Measurements from ENCODE around the gene ADAM10. TPM values are rescaled to one million over a fixed set of nuclear protein-coding genes. Genes with fewer than 3 reads are reported as not detected.

The ADAM10 gene
- total RNA-seq, 2 donors from 2014 or later: 191 to 211 TPM

- no peaks in the 10 kb centered on the region for H3K9me3 Mint-ChIP-seq
- no CpG with 5 or more reads among the region's 1 CpG for WGBS, 2 experiments (ENCODE audit: insufficient coverage in 1 of 2, insufficient read length in 1 of 2)
- no peak for TF ChIP-seq CTCF (conservative IDR thresholded peaks at IDR 0.05)
- Histone ChIP-seq H3K9ac (ENCODE audit: extremely low read depth, low read length, poor library complexity, severe bottlenecking) (no peak overlapping the region), H3K9me3 (ENCODE audit: control insufficient read depth, low read length) (no peaks in the 10 kb centered on the region), H3K4me3 (ENCODE audit: low read length) (no peak overlapping the region), H3K27ac (ENCODE audit: low read depth, low read length) (no peak overlapping the region), H3K4me1 (ENCODE audit: control insufficient read depth, insufficient read depth, low read length) (peaks cover 10% of the 10 kb centered on the region), H3K27me3 (ENCODE audit: control insufficient read depth, insufficient read depth, low read length, poor library complexity, severe bottlenecking) (no peaks in the 10 kb centered on the region), H3K36me3 (ENCODE audit: control insufficient read depth, insufficient read depth, low read length) (no peaks in the 10 kb centered on the region)
- no peak for DNase-seq
- H3K36me3 Mint-ChIP-seq (ENCODE audit: low read depth): no peaks in the 10 kb centered on the region
- peaks cover 49% of the 10 kb centered on the region for H3K4me1 Mint-ChIP-seq
- no peak overlapping the region for H3K27ac Mint-ChIP-seq
- H3K4me3 Mint-ChIP-seq: no peak overlapping the region
- no peaks in the 10 kb centered on the region for H3K27me3 Mint-ChIP-seq (ENCODE audit: insufficient read depth)
Observed at GRCh38 chr15:58738046-58738707, 11.3 kb downstream of the ADAM10 start.

GRCh38 chr15:58737298-58737697 is 12.2 kb downstream of the ADAM10 start:
- Histone ChIP-seq H3K27me3 (ENCODE audit: control insufficient read depth, insufficient read depth, low read length, poor library complexity, severe bottlenecking) (no peaks in the 10 kb centered on the region), H3K4me1 (ENCODE audit: control insufficient read depth, insufficient read depth, low read length) (peaks cover 10% of the 10 kb centered on the region), H3K9ac (ENCODE audit: extremely low read depth, low read length, poor library complexity, severe bottlenecking) (no peak overlapping the region), H3K9me3 (ENCODE audit: control insufficient read depth, low read length) (no peaks in the 10 kb centered on the region), H3K27ac (ENCODE audit: low read depth, low read length) (no peak overlapping the region), H3K36me3 (ENCODE audit: control insufficient read depth, insufficient read depth, low read length) (no peaks in the 10 kb centered on the region), H3K4me3 (ENCODE audit: low read length) (no peak overlapping the region)
- Mint-ChIP-seq H3K27me3 (ENCODE audit: insufficient read depth) (no peaks in the 10 kb centered on the region), H3K27ac (no peak overlapping the region), H3K4me1 (peaks cover 40% of the 10 kb centered on the region), H3K9me3 (peaks cover 4% of the 10 kb centered on the region), H3K4me3 (no peak overlapping the region), H3K36me3 (ENCODE audit: low read depth) (peaks cover 5% of the 10 kb centered on the region)
- no peak for TF ChIP-seq CTCF (conservative IDR thresholded peaks at IDR 0.05)
- DNase-seq: no peak
- 76 to 93% methylated on average over 2 to 3 of the region's 3 CpGs for WGBS, 2 experiments (ENCODE audit: insufficient coverage in 1 of 2, insufficient read length in 1 of 2)

GRCh38 chr15:58736018-58736643 is 13.4 kb downstream of the ADAM10 start:
- peak overlapping the region; percentile 33 for H3K27ac Mint-ChIP-seq
- Histone ChIP-seq H3K36me3 (ENCODE audit: control insufficient read depth, insufficient read depth, low read length) (peaks cover 8% of the 10 kb centered on the region), H3K4me3 (ENCODE audit: low read length) (no peak overlapping the region), H3K4me1 (ENCODE audit: control insufficient read depth, insufficient read depth, low read length) (peaks cover 10% of the 10 kb centered on the region), H3K27me3 (ENCODE audit: control insufficient read depth, insufficient read depth, low read length, poor library complexity, severe bottlenecking) (no peaks in the 10 kb centered on the region), H3K27ac (ENCODE audit: low read depth, low read length) (no peak overlapping the region), H3K9me3 (ENCODE audit: control insufficient read depth, low read length) (no peaks in the 10 kb centered on the region), H3K9ac (ENCODE audit: extremely low read depth, low read length, poor library complexity, severe bottlenecking) (no peak overlapping the region)
- peaks cover 38% of the 10 kb centered on the region for H3K4me1 Mint-ChIP-seq
- H3K27me3 Mint-ChIP-seq (ENCODE audit: insufficient read depth): no peaks in the 10 kb centered on the region
- TF ChIP-seq CTCF (conservative IDR thresholded peaks at IDR 0.05): no peak
- H3K4me3 Mint-ChIP-seq: no peak overlapping the region
- peaks cover 14% of the 10 kb centered on the region for H3K36me3 Mint-ChIP-seq (ENCODE audit: low read depth)
- WGBS, 2 experiments (ENCODE audit: insufficient coverage in 1 of 2, insufficient read length in 1 of 2): 78 to 92% methylated on average over 2 of the region's 2 CpGs
- H3K9me3 Mint-ChIP-seq: peaks cover 9% of the 10 kb centered on the region
- DNase-seq: no peak
